HEK293 (cell line): ENCODE data around the gene DCDC2.

ENCODE experiments used
- KLF10 ChIP-seq: fragments of 450-650 bp; IDR thresholded peaks from 2 replicates; pipeline ENCODE4 v1.5.1; 2018; ENCODE audit warnings: missing biosample characterization, mild to moderate bottlenecking, missing genetic modification characterization
- SP2 ChIP-seq: fragments of 450-650 bp; formaldehyde crosslinking; IDR thresholded peaks from 2 replicates; pipeline ENCODE4 v1.5.1; 2016; ENCODE audit warnings: missing biosample characterization, missing genetic modification characterization
- YY1 ChIP-seq: fragments of 450-650 bp; formaldehyde crosslinking; IDR thresholded peaks from 2 replicates; pipeline ENCODE4 v1.5.1; 2018; ENCODE audit warnings: missing biosample characterization, missing genetic modification characterization
- ZNF138 ChIP-seq: fragments of 450-650 bp; formaldehyde crosslinking; IDR thresholded peaks from 2 replicates; pipeline ENCODE4 v1.5.1; 2016; ENCODE audit warnings: missing biosample characterization, missing genetic modification characterization, borderline replicate concordance
- ZNF157 ChIP-seq: fragments of 450-650 bp; formaldehyde crosslinking; IDR thresholded peaks from 2 replicates; pipeline ENCODE4 v1.5.1; 2016; ENCODE audit warnings: missing biosample characterization, missing genetic modification characterization
- ZNF175 ChIP-seq: fragments of 450-650 bp; formaldehyde crosslinking; IDR thresholded peaks from 2 replicates; pipeline ENCODE4 v1.5.1; 2016; ENCODE audit warnings: missing biosample characterization, missing genetic modification characterization
- ZNF184 ChIP-seq: fragments of 450-650 bp; IDR thresholded peaks from 2 replicates; pipeline ENCODE4 v1.5.1; 2018; ENCODE audit warnings: missing biosample characterization, mild to moderate bottlenecking, missing genetic modification characterization
- ZNF600 ChIP-seq: fragments of 450-650 bp; formaldehyde crosslinking; IDR thresholded peaks from 2 replicates; pipeline ENCODE4 v1.5.1; 2016; ENCODE audit warnings: missing biosample characterization, missing genetic modification characterization
- TF ChIP-seq, protein P1 (sequence below): fragments of 450-650 bp; formaldehyde crosslinking; IDR thresholded peaks from 2 replicates; pipeline ENCODE4 v1.5.1; 2016; ENCODE audit warnings: missing biosample characterization, missing genetic modification characterization
- TF ChIP-seq, protein P2 (sequence below): fragments of 450-650 bp; formaldehyde crosslinking; IDR thresholded peaks from 2 replicates; pipeline ENCODE4 v1.5.1; 2016; ENCODE audit warnings: missing biosample characterization, missing genetic modification characterization
- TF ChIP-seq, protein P3 (sequence below): fragments of 450-650 bp; formaldehyde crosslinking; IDR thresholded peaks from 2 replicates; pipeline ENCODE4 v1.5.1; 2016; ENCODE audit warnings: missing biosample characterization, missing genetic modification characterization

DNA sequence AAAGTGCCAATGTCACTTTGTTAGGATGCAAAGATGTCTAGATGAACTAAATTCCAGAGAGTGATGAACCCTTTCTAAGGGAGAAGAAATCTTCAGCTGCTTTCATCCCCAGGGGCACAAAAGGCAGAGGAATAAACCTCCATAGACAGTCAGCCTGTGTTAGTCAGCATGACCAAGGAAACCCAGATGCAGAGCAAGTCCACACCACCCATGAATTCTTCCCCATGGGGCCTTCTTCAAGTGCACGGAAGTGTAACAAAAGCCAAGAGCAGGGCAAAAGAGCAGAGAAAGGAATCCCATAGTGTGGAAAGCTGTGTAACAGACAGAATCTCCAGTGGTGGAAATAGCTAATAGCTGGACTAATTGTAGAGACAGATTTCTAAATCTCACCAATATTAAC, 50.0 kb downstream of the DCDC2 start:
- TF ChIP-seq, protein P1, sequence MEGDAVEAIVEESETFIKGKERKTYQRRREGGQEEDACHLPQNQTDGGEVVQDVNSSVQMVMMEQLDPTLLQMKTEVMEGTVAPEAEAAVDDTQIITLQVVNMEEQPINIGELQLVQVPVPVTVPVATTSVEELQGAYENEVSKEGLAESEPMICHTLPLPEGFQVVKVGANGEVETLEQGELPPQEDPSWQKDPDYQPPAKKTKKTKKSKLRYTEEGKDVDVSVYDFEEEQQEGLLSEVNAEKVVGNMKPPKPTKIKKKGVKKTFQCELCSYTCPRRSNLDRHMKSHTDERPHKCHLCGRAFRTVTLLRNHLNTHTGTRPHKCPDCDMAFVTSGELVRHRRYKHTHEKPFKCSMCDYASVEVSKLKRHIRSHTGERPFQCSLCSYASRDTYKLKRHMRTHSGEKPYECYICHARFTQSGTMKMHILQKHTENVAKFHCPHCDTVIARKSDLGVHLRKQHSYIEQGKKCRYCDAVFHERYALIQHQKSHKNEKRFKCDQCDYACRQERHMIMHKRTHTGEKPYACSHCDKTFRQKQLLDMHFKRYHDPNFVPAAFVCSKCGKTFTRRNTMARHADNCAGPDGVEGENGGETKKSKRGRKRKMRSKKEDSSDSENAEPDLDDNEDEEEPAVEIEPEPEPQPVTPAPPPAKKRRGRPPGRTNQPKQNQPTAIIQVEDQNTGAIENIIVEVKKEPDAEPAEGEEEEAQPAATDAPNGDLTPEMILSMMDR (tag by site-specific recombination): no peak
- TF ChIP-seq, protein P2, sequence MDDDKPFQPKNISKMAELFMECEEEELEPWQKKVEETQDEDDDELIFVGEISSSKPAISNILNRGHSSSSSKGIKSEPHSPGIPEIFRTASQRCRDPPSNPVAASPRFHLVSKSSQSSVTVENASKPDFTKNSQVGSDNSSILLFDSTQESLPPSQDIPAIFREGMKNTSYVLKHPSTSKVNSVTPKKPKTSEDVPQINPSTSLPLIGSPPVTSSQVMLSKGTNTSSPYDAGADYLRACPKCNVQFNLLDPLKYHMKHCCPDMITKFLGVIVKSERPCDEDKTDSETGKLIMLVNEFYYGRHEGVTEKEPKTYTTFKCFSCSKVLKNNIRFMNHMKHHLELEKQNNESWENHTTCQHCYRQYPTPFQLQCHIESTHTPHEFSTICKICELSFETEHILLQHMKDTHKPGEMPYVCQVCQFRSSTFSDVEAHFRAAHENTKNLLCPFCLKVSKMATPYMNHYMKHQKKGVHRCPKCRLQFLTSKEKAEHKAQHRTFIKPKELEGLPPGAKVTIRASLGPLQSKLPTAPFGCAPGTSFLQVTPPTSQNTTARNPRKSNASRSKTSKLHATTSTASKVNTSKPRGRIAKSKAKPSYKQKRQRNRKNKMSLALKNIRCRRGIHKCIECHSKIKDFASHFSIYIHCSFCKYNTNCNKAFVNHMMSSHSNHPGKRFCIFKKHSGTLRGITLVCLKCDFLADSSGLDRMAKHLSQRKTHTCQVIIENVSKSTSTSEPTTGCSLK (tag by site-specific recombination): no peak
- TF ChIP-seq ZNF600 (tag by site-specific recombination): no peak
- no peak for TF ChIP-seq YY1 (tag by site-specific recombination)
- no peak for TF ChIP-seq ZNF138 (tag by site-specific recombination)
- TF ChIP-seq, protein P3, sequence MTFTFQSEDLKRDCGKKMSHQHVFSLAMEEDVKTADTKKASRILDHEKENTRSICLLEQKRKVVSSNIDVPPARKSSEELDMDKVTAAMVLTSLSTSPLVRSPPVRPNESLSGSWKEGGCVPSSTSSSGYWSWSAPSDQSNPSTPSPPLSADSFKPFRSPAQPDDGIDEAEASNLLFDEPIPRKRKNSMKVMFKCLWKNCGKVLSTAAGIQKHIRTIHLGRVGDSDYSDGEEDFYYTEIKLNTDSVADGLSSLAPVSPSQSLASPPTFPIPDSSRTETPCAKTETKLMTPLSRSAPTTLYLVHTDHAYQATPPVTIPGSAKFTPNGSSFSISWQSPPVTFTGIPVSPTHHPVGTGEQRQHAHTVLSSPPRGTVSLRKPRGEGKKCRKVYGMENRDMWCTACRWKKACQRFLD (tag by site-specific recombination): no peak
- TF ChIP-seq ZNF175 (tag by site-specific recombination): no peak
- no peak for TF ChIP-seq KLF10 (tag by site-specific recombination)
- no peak for TF ChIP-seq SP2 (tag by site-specific recombination)
- no peak for TF ChIP-seq ZNF184 (tag by site-specific recombination)
- TF ChIP-seq ZNF157 (tag by site-specific recombination): no peak
